Measurements from ENCODE around the gene TMEM107. TPM values are rescaled to one million over a fixed set of nuclear protein-coding genes. Genes with fewer than 3 reads are reported as not detected.

Gene TMEM107
- total and polyA plus RNA-seq, 2 donors (not counting 1 experiment from before 2014, with no cell fraction given): 9.8 to 36.0 TPM

DNA sequence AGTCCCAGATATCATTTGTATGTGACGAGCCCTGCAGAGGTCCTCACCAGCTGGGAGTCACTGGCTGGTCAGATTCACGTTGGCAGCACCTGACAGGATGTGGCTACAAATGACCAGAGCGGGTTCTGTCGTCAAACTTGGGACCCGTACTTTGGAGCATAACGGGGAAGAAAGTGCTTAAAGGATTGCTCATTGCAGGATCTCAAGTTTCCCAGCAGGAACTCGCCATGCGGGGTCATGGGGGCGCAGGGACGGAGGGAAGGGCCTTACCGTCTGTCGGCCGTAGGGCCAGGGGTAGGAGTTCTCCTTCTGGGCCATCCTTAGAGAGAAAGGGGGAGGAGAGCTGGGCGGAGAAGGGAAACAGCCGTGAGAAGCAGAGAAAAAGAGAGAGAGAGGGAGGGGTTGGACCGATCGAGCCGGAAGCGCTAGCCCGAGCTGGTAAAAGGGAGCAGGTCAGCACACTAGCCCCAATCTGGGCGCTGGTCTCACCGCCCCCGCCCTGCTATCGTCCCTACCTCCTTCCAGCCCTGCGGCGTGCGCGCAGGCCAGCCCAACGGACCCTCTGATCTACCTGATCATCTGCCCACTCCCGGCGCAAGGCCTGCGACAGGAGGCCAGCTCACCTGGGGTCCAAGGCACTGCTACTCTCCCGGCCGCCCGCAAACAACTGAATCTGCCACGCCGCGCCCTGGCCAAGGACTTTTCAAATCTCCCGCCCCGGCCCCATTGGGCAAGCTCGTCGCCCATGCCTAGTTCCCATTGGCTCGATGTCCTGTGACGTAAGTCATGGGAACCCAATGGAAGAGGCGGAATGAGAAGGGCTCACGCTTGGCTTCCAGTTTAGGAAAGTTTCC lies 34.0 kb upstream of the TMEM107 start, which contains the start of gene AURKB:
AURKB (minus strand) TSS at position 669 of the 854 bp plus-strand sequence; CDS start at position 318, 351 bp downstream.
- H3K27ac ChIP-seq (ENCODE audit: insufficient read depth, low read length): peak within 1 kb of the TSS; percentile 85
- no peaks in the 10 kb centered on the region for H3K27me3 ChIP-seq (ENCODE audit: control insufficient read depth, insufficient read depth, low read length)
- peak within 1 kb of the TSS; percentile 66 for H3K9ac ChIP-seq (ENCODE audit: insufficient read depth, low read length)
- H3K4me1 ChIP-seq (ENCODE audit: control insufficient read depth, extremely low read depth, insufficient read depth, low read length): peaks cover 3% of the 10 kb centered on the region
- H3K79me2 ChIP-seq (ENCODE audit: control insufficient read depth, insufficient read depth, low read length): peaks cover 31% of the 10 kb centered on the region
- H2AFZ ChIP-seq (ENCODE audit: low read length): peak within 1 kb of the TSS; percentile 84
- peak; percentile 94 to 97 for DNase-seq (ENCODE audit: low read depth in 2 of 2)
- no peaks in the 10 kb centered on the region for H4K20me1 ChIP-seq (ENCODE audit: control insufficient read depth, extremely low read depth, insufficient read depth, low read length)
- H3K9me3 ChIP-seq (ENCODE audit: control insufficient read depth, insufficient read depth, low read depth, low read length): no peaks in the 10 kb centered on the region
- peak within 1 kb of the TSS; percentile 69 to 83 (median 78) for H3K4me3 ChIP-seq (replicated peaks in 1 of 4; ENCODE audit: control extremely low read depth in 1 of 4, insufficient read depth in 1 of 4, low read depth in 3 of 4, low read length in 4 of 4)
- peak within 1 kb of the TSS; percentile 94 for H3K4me2 ChIP-seq (ENCODE audit: extremely low read depth, insufficient read depth, low read length)
- TF ChIP-seq CTCF (conservative IDR thresholded peaks at IDR 0.05 in 1 of 2, IDR thresholded peaks at IDR 0.05 in 1 of 2; ENCODE audit: low read depth in 1 of 2, low read length in 2 of 2) (no peak), EZH2 (IDR thresholded peaks at IDR 0.05; ENCODE audit: low read length, missing control alignments) (no peak)
- no peaks in the 10 kb centered on the region for H3K36me3 ChIP-seq (ENCODE audit: control insufficient read depth, insufficient read depth, low read length)

DNA sequence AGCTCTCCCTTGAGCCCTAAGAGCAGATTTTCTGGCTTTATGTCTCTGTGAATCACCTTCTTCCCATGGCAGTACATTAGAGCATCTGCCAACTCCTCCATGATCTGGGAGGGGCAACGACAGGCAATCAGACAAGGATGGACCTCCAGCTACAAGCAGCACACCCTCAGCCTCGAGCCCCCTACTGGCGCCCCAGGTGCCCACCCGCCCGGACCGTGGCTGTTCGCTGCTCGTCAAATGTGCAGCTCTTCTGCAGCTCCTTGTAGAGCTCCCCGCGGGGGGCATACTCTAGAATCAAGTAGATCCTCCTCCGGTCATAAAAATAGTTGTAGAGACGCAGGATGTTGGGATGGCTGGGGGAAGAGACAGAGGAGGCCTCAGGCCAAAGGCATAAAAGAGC lies 30.4 kb upstream of the TMEM107 start:
- H3K9me3 ChIP-seq (ENCODE audit: control insufficient read depth, insufficient read depth, low read depth, low read length): no peaks in the 10 kb centered on the region
- peaks cover 31% of the 10 kb centered on the region for H3K79me2 ChIP-seq (ENCODE audit: control insufficient read depth, insufficient read depth, low read length)
- H3K9ac ChIP-seq (ENCODE audit: insufficient read depth, low read length): no peak overlapping the region
- H2AFZ ChIP-seq (ENCODE audit: low read length): no peak overlapping the region
- H3K27me3 ChIP-seq (ENCODE audit: control insufficient read depth, insufficient read depth, low read length): no peaks in the 10 kb centered on the region
- no peak overlapping the region for H3K4me2 ChIP-seq (ENCODE audit: extremely low read depth, insufficient read depth, low read length)
- no peak overlapping the region for H3K27ac ChIP-seq (ENCODE audit: insufficient read depth, low read length)
- peaks cover 3% of the 10 kb centered on the region for H3K4me1 ChIP-seq (ENCODE audit: control insufficient read depth, extremely low read depth, insufficient read depth, low read length)
- no peaks in the 10 kb centered on the region for H3K36me3 ChIP-seq (ENCODE audit: control insufficient read depth, insufficient read depth, low read length)
- no peak overlapping the region for H3K4me3 ChIP-seq (replicated peaks in 1 of 4; ENCODE audit: control extremely low read depth in 1 of 4, insufficient read depth in 1 of 4, low read depth in 3 of 4, low read length in 4 of 4)
- no peak for DNase-seq (ENCODE audit: low read depth in 2 of 2)
- TF ChIP-seq CTCF (conservative IDR thresholded peaks at IDR 0.05 in 1 of 2, IDR thresholded peaks at IDR 0.05 in 1 of 2; ENCODE audit: low read depth in 1 of 2, low read length in 2 of 2) (no peak), EZH2 (IDR thresholded peaks at IDR 0.05; ENCODE audit: low read length, missing control alignments) (no peak)
- H4K20me1 ChIP-seq (ENCODE audit: control insufficient read depth, extremely low read depth, insufficient read depth, low read length): no peaks in the 10 kb centered on the region

- no peaks in the 10 kb centered on the region for H3K27me3 ChIP-seq (ENCODE audit: control insufficient read depth, insufficient read depth, low read length)
- H4K20me1 ChIP-seq (ENCODE audit: control insufficient read depth, extremely low read depth, insufficient read depth, low read length): no peaks in the 10 kb centered on the region
- no peaks in the 10 kb centered on the region for H3K9me3 ChIP-seq (ENCODE audit: control insufficient read depth, insufficient read depth, low read depth, low read length)
- no peak overlapping the region for H3K4me2 ChIP-seq (ENCODE audit: extremely low read depth, insufficient read depth, low read length)
- no peak for DNase-seq (ENCODE audit: low read depth in 2 of 2)
- H3K79me2 ChIP-seq (ENCODE audit: control insufficient read depth, insufficient read depth, low read length): peaks cover 28% of the 10 kb centered on the region
- no peak overlapping the region for H3K4me3 ChIP-seq (replicated peaks in 1 of 4; ENCODE audit: control extremely low read depth in 1 of 4, insufficient read depth in 1 of 4, low read depth in 3 of 4, low read length in 4 of 4)
- H3K27ac ChIP-seq (ENCODE audit: insufficient read depth, low read length): no peak overlapping the region
- H3K36me3 ChIP-seq (ENCODE audit: control insufficient read depth, insufficient read depth, low read length): no peaks in the 10 kb centered on the region
- H3K9ac ChIP-seq (ENCODE audit: insufficient read depth, low read length): no peak overlapping the region
- TF ChIP-seq EZH2 (IDR thresholded peaks at IDR 0.05; ENCODE audit: low read length, missing control alignments): no peak
- TF ChIP-seq CTCF (conservative IDR thresholded peaks at IDR 0.05 in 1 of 2, IDR thresholded peaks at IDR 0.05 in 1 of 2; ENCODE audit: low read depth in 1 of 2, low read length in 2 of 2): no peak
- peaks cover 3% of the 10 kb centered on the region for H3K4me1 ChIP-seq (ENCODE audit: control insufficient read depth, extremely low read depth, insufficient read depth, low read length)
- H2AFZ ChIP-seq (ENCODE audit: low read length): no peak overlapping the region
Measured at GRCh38 chr17:8204761-8205555, 28.8 kb upstream of the TMEM107 start.

All from fibroblast of lung (primary cell).